ENCODE data around the gene GTSF1L.
"Not testable (repeated sequence)": the region's sequence is repeated elsewhere in the genome, so short reads cannot be mapped to it uniquely, and the experiment has no call there.

GTSF1L gene

DNA sequence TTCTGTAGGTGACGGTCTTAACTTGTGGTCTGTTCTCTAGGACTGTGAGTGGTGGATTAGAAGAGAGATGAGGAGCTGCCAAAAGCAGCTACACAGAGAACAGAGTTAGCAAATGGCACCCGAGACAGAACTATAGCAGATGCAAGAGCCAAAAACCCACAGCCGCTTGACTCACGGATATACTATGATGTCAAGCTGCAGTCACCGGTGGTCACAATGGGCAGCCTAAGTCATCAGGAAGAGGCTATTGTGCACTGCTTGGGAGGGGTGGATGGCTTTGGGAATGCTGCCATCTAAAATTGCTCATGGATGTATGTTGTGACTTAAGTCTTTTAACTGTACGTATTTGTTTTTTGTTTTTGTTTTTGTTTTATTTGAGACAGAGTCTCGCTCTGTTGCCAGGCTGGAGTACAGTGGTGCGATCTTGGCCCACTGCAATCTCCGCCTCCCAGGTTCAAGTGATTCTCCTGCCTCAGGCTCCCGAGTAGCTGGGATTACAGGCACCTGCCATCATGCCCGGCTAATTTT is at the start of gene GTSF1L:
Gene GTSF1L (minus strand): TSS at position 192 of the 528 bp plus-strand sequence. CDS start 308 bp downstream, outside the sequence.
- DNase-seq (ENCODE audit: low spot score in 2 of 2) (no peak), ATAC-seq (replicated peaks; ENCODE audit: extremely low read depth, poor library complexity, severe bottlenecking) (no peak)
- no peaks in the 10 kb centered on the region for H3K27me3 Mint-ChIP-seq
- H3K27ac Mint-ChIP-seq (ENCODE audit: low read depth): no peak within 1 kb of the TSS
- H3K4me1 Mint-ChIP-seq: peaks cover 11% of the 10 kb centered on the region
- no peak within 1 kb of the TSS for H3K4me3 Mint-ChIP-seq
- H3K36me3 Mint-ChIP-seq (ENCODE audit: insufficient read depth): no peaks in the 10 kb centered on the region
- no peaks in the 10 kb centered on the region for H3K9me3 Mint-ChIP-seq

DNA sequence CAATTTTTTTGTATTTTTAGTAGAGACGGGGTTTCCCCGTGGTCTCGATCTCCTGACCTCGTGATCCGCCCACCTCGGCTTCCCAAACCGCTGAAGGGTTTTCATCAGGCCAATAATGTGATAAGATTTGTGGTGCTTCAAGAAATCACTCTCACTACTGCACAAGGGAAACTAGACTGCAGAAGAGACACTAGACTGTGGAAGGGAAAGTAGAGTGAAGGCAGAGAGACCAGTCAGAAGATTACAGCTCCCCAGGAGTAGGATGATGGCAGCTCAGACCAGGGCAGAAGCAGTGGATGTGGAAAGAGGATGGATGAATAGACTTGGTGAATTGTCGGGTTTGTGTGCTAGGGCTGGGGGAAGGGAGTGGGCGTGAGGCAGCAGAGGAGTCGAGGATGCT is 48.0 kb upstream of the GTSF1L start:
- ATAC-seq (replicated peaks; ENCODE audit: extremely low read depth, poor library complexity, severe bottlenecking) (no peak), DNase-seq (ENCODE audit: low spot score in 2 of 2) (no peak)
- Mint-ChIP-seq H3K4me1 (no peaks in the 10 kb centered on the region), H3K36me3 (ENCODE audit: insufficient read depth) (no peaks in the 10 kb centered on the region), H3K9me3 (peaks cover 6% of the 10 kb centered on the region), H3K27ac (ENCODE audit: low read depth) (no peak overlapping the region), H3K27me3 (peaks cover 10% of the 10 kb centered on the region), H3K4me3 (no peak overlapping the region)

DNA sequence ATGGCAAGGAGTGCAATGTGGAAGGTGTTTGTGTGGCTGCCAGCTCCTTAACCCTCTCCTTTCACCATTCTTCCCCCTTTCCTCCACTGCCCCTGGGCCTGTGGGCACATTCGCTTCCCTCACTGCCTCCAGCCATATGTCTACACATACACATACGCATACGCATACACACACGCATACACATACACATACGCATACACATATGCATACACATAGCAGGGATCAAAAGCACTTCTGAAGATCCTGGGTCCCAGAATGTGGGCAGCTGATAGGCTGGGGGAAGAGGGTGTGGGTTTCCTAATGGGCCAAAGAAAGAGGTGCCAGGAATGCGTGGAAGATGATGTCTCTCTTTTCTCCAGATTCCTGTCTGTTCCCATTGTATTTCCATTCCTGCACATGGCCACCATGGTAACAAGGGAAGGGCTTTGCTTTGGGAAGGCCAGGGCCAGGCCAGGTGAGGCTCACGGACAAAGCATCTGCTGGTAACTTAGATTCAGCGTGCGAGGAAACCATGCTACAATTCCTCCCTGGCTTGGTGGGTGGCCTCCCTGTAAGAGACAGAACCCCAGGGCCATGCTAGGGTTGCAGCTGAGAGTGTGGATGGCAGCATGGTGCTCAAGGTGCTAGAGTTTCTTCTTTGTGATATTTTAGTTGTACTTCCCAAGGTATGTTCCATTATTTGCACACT is 44.8 kb upstream of the GTSF1L start:
- peaks cover 10% of the 10 kb centered on the region for H3K27me3 Mint-ChIP-seq
- ATAC-seq (replicated peaks; ENCODE audit: extremely low read depth, poor library complexity, severe bottlenecking) (no peak), DNase-seq (ENCODE audit: low spot score in 2 of 2) (no peak)
- no peak overlapping the region for H3K4me3 Mint-ChIP-seq
- no peaks in the 10 kb centered on the region for H3K36me3 Mint-ChIP-seq (ENCODE audit: insufficient read depth)
- H3K27ac Mint-ChIP-seq (ENCODE audit: low read depth): no peak overlapping the region
- H3K4me1 Mint-ChIP-seq: no peaks in the 10 kb centered on the region
- H3K9me3 Mint-ChIP-seq: no peaks in the 10 kb centered on the region

DNA sequence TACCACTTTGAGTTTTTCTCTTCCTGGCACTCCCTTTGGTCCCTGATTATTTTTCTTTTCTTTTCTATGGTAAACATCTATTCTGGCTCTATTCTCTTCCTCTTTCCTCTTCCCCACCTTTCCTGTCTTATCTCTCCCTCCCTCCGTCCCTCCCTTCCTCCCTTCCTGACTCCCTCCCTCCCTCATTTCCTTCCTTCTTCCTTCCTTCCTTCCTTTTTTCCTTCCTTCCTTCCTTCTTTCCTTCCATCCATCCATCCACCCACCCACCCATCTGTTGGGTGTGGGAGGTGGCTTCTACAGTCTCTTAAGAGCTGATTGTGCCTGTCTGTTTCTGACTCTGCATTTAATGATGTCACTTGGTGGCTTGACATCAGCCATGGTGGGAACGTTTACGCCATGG is 43.5 kb upstream of the GTSF1L start:
- DNase-seq (ENCODE audit: low spot score in 2 of 2): no peak
- Mint-ChIP-seq H3K4me3 (no peak overlapping the region), H3K27me3 (peaks cover 10% of the 10 kb centered on the region), H3K4me1 (no peaks in the 10 kb centered on the region), H3K9me3 (no peaks in the 10 kb centered on the region), H3K36me3 (ENCODE audit: insufficient read depth) (no peaks in the 10 kb centered on the region), H3K27ac (ENCODE audit: low read depth) (no peak overlapping the region)
- no peak for ATAC-seq (replicated peaks; ENCODE audit: extremely low read depth, poor library complexity, severe bottlenecking)

DNA sequence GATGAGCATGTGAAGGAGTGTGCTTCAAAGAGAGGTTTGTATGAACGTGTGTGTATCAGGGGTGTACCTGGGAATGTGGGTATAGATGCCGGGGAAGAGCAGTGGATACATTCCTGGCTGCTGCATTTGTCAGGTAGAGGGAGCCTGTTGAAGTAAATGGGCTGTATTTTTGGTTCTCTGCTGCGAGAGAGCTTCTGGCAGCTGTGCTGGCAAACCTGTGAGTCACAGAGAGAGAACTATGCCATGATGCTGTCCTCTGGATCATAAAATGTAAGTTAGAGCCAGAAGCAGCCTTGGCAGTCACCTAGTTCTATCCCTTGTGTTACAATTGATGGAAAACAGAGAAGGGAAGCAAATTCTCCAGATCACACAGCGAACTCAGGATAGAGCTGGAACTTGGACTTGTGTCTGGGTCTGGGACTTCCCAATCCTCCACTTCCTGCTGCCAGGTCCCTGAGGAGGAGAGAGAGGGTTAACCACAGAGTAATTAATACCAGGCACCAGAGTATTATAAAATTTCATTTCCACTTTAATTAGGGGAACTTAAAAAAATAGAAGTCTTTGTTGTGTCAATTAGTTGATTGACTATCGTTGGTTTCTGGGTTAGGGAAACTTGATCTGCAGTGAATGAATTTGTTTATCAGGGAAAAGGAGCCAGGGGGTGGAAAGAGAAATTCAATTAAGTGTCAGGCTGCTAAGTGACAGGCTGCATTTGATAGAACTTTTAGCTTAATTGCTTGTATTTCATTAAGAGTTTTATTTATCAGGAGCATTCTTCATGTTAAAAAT is 41.1 kb upstream of the GTSF1L start:
- Mint-ChIP-seq H3K27ac (ENCODE audit: low read depth) (no peak overlapping the region), H3K27me3 (peaks cover 10% of the 10 kb centered on the region), H3K36me3 (ENCODE audit: insufficient read depth) (no peaks in the 10 kb centered on the region), H3K9me3 (no peaks in the 10 kb centered on the region), H3K4me1 (no peaks in the 10 kb centered on the region), H3K4me3 (no peak overlapping the region)
- ATAC-seq (replicated peaks; ENCODE audit: extremely low read depth, poor library complexity, severe bottlenecking) (no peak), DNase-seq (ENCODE audit: low spot score in 2 of 2) (no peak)

DNA sequence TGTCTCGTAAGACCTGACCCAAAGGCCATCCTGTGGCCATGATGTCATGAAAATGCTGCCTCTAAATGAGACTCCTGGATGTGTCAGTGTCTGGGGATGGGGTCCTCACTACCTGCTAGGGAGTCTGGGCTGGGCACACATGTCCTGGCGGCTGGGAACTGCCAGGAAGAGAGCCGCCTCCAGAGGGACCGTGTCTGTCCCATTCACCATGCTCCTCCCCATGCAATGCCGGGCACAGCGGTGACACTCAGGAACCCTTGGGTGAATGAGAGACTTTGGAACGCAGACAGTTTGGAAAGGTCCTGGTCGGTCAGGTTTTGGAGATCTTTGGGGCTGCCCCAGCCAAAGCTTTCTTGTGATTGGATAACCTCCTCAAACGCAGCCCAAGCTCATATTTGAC is 40.1 kb upstream of the GTSF1L start:
- Mint-ChIP-seq H3K36me3 (ENCODE audit: insufficient read depth) (no peaks in the 10 kb centered on the region), H3K4me1 (no peaks in the 10 kb centered on the region), H3K27me3 (peaks cover 3% of the 10 kb centered on the region), H3K4me3 (no peak overlapping the region), H3K9me3 (no peaks in the 10 kb centered on the region), H3K27ac (ENCODE audit: low read depth) (no peak overlapping the region)
- no peak for DNase-seq (ENCODE audit: low spot score in 2 of 2)
- no peak for ATAC-seq (replicated peaks; ENCODE audit: extremely low read depth, poor library complexity, severe bottlenecking)

DNA sequence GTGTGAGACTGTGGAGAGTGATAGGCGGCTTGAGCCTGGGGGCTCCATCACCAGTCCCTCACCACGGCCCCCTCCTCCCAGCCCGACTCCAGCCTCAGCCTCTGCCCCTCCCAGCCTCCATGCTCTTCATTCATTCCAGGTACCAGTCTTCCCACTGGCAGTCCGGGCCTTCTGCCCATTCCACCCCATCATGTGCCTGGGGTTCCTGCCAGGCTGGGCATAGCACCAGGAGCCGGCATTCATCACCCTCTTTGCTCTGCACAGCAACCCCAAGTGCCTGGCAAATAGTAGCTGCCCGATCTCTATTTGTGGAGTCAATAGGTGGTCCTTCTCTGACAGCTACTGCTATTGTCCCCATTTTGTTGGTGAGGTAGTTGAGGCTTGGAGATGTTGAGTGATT is 39.6 kb upstream of the GTSF1L start:
- ATAC-seq (replicated peaks; ENCODE audit: extremely low read depth, poor library complexity, severe bottlenecking) (no peak), DNase-seq (ENCODE audit: low spot score in 2 of 2) (no peak)
- no peaks in the 10 kb centered on the region for H3K9me3 Mint-ChIP-seq
- no peaks in the 10 kb centered on the region for H3K27me3 Mint-ChIP-seq
- H3K36me3 Mint-ChIP-seq (ENCODE audit: insufficient read depth): peaks cover under 1% of the 10 kb centered on the region
- H3K4me1 Mint-ChIP-seq: no peaks in the 10 kb centered on the region
- no peak overlapping the region for H3K27ac Mint-ChIP-seq (ENCODE audit: low read depth)
- H3K4me3 Mint-ChIP-seq: no peak overlapping the region

DNA sequence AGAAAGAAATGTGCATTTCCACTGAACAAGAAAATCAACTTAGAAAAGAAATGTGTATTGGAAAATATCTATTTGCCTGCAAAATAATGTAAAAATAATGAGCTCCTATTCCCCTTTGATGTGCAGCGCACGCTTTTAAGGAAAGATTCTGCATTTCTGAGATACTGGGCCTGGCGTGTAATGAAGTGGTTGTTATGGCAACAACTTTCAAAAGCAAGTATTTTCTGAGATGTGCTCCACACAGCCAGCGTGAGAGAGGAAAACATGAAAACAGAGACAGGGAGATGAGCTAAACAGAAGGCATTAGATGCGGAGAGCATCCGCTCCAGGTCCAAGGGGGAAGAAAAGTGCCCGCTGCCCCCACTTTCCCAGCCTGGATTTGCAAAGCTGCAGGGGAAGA is 39.1 kb upstream of the GTSF1L start:
- Mint-ChIP-seq H3K9me3 (no peaks in the 10 kb centered on the region), H3K4me3 (no peak overlapping the region), H3K27me3 (no peaks in the 10 kb centered on the region), H3K4me1 (no peaks in the 10 kb centered on the region), H3K27ac (ENCODE audit: low read depth) (no peak overlapping the region), H3K36me3 (ENCODE audit: insufficient read depth) (peaks cover 2% of the 10 kb centered on the region)
- no peak for DNase-seq (ENCODE audit: low spot score in 2 of 2)
- no peak for ATAC-seq (replicated peaks; ENCODE audit: extremely low read depth, poor library complexity, severe bottlenecking)

DNA sequence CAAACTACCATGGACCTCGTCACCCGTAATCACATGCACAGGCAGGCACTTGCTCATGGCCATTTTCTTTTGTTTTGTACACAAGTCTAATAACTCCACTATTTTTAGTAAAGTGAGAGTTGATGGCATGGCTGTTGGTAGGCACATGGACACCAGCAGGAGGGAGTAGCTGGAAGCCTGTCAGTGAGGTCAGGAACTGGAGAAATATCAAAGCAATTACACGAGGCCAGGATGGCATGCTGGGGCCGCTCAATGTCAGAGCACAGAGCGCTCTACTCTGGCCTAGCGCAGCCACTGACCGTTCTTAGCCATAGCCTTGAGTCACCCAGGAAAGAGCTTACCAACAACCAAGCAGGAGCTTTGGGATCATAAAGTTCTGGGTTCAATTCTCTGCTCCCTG is 36.1 kb upstream of the GTSF1L start:
- Mint-ChIP-seq H3K9me3 (no peaks in the 10 kb centered on the region), H3K4me1 (no peaks in the 10 kb centered on the region), H3K36me3 (ENCODE audit: insufficient read depth) (peaks cover 2% of the 10 kb centered on the region), H3K27me3 (no peaks in the 10 kb centered on the region), H3K4me3 (no peak overlapping the region), H3K27ac (ENCODE audit: low read depth) (no peak overlapping the region)
- no peak for ATAC-seq (replicated peaks; ENCODE audit: extremely low read depth, poor library complexity, severe bottlenecking)
- no peak for DNase-seq (ENCODE audit: low spot score in 2 of 2)

DNA sequence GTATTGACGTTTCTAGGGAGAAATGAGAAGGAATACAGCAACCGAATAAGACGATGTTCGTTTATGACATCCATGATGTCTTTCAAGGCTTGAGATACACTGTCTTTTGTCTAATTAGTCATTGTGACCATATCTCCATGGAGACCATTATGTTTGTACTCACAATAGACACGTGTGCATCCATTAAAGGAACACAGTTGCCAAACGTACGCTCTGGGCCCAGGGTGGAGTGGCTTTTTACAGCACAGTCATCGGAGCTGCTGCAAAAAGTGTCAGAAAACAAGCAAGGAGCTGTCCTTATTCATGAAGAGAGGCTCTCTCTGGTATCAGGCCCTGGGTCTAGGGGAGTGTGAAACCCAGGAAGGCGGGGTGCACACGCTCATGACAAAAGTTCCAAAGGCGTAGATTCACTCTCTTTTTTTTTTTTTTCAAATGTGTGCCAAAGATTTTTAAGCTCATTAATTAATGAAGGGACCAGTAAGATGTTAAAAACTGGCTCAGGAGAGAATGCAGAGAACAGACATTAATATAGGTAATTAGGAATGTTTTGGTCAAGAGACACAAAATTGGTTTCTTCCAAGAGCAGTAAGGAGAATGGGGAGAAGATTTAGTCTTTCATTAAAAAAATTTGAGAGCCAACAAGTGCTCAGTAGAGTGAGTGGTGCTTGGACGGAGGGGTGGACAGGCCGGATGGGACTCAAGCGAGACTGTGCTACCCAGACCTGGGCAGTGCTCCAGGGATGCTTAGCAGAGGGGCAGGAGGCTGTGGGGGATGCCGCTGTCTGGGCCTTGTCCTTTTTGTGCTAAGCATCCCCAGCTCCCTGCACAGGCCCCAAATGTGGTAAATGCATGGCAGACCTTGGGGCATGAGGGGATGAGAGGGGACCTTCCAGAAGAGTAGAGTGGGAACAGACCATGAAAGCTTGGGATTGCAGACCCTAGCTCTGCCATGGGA is 34.9 kb upstream of the GTSF1L start:
- DNase-seq (ENCODE audit: low spot score in 2 of 2): no peak
- ATAC-seq (replicated peaks; ENCODE audit: extremely low read depth, poor library complexity, severe bottlenecking): no peak
- no peaks in the 10 kb centered on the region for H3K9me3 Mint-ChIP-seq
- H3K4me3 Mint-ChIP-seq: no peak overlapping the region
- peak overlapping the region; percentile 27 for H3K27ac Mint-ChIP-seq (ENCODE audit: low read depth)
- H3K36me3 Mint-ChIP-seq (ENCODE audit: insufficient read depth): peaks cover 2% of the 10 kb centered on the region
- no peaks in the 10 kb centered on the region for H3K27me3 Mint-ChIP-seq
- H3K4me1 Mint-ChIP-seq: no peaks in the 10 kb centered on the region

DNA sequence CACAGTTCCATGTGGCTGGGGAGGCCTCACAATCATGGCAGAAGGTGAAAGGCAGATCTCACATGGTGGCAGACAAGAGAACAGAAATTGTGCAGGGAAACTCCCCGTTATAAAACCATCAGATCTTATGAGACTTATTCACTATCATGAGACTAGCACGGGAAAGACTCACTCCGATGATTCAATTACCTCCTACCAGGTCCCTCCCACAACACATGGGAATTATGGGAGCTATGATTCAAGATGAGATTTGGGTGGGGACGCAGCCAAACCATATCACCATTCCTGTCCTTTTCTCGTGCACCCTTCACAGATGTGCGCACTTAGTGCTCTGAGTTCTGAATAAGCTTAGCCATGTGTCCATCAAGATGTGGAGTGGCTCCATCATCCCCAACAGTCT is 31.1 kb upstream of the GTSF1L start:
- H3K4me3 Mint-ChIP-seq; DNase-seq (ENCODE audit: low spot score in 2 of 2); H3K36me3 Mint-ChIP-seq (ENCODE audit: insufficient read depth); ATAC-seq (replicated peaks; ENCODE audit: extremely low read depth, poor library complexity, severe bottlenecking); H3K4me1 Mint-ChIP-seq; H3K27ac Mint-ChIP-seq (ENCODE audit: low read depth); H3K27me3 Mint-ChIP-seq; H3K9me3 Mint-ChIP-seq: not testable (repeated sequence)

DNA sequence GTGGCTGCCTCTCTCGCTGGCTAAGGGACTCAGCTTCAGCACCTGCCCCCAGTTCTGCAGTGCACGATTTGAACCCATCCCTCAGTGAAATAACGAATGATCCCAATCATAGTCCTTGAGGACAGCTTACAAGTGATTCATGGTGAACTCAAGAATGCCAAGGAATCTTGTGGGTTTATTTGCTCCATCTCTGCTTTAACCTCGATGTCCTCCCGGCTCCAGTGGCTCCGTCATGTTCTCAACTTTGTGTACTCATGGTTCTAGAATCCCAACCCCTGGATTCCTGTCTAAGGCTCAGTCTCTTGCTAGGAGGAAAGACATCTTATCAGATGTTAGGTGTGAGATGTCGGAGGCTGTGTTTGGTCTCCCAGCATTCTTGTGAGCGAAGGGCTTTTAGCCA is 29.0 kb upstream of the GTSF1L start:
- DNase-seq (ENCODE audit: low spot score in 2 of 2) (no peak), ATAC-seq (replicated peaks; ENCODE audit: extremely low read depth, poor library complexity, severe bottlenecking) (no peak)
- Mint-ChIP-seq H3K9me3 (no peaks in the 10 kb centered on the region), H3K27ac (ENCODE audit: low read depth) (no peak overlapping the region), H3K4me1 (peaks cover 21% of the 10 kb centered on the region), H3K4me3 (no peak overlapping the region), H3K27me3 (peaks cover 11% of the 10 kb centered on the region), H3K36me3 (ENCODE audit: insufficient read depth) (peaks cover 3% of the 10 kb centered on the region)
